HG02571 (cell line): Measurements from ENCODE around the gene C10orf105.

Experiments
- ATAC-seq: cut with Tn5 transposase; IDR thresholded peaks from one replicate; pipeline ENCODE4 v1.9.1; 2021; ENCODE audit warnings: mild to moderate bottlenecking, moderate library complexity; ENCODE audit not compliant: unreplicated experiment

The C10orf105 gene, protein sequence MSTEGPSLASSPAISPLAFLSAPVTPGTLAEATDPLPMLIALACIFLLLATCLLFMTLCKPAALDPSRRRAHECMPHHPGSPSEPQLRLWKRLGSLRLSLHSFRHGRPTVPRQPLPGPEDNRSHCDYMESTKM

DNA sequence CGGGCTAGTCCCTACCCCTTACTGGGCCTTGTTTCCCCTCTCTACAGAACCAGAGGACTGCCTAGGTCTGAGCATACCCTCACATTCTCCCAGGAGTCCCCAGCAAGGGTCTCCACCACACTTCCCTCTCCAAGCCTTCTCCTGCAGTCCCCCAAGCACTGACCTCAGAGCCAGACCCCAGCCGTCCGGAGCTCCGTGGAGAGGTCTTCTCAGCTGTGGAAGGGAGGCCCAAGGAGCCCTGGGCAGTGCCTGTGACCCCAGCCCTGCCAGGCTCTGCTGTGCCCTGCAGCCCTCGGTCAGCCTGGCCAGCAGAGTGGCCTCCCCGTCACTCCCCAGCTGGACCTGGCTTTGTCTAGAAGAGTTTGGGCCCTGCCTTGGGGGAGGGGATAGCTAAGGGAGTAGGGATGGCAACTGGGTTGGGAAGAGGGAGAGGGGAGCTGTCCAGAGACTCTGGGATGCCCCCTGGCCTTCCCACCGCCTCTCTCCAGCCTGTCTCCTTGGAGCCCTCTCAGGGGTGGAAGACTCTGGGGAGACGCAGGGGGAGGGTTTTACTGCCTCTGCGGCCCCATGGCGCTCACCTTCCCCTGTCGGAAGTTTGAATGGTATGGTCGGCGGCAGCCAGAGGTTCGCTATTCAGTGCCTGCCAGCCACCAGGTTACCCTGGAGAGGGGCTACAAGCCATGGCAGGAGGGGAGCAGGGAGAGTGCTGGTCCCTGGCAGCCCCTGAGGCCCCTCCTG lies at the start of gene C10orf105:
Gene C10orf105 (minus strand): TSS at position 315 of the 738 bp plus-strand sequence. CDS start 3,441 bp downstream, outside the sequence.
- no peak for ATAC-seq

DNA sequence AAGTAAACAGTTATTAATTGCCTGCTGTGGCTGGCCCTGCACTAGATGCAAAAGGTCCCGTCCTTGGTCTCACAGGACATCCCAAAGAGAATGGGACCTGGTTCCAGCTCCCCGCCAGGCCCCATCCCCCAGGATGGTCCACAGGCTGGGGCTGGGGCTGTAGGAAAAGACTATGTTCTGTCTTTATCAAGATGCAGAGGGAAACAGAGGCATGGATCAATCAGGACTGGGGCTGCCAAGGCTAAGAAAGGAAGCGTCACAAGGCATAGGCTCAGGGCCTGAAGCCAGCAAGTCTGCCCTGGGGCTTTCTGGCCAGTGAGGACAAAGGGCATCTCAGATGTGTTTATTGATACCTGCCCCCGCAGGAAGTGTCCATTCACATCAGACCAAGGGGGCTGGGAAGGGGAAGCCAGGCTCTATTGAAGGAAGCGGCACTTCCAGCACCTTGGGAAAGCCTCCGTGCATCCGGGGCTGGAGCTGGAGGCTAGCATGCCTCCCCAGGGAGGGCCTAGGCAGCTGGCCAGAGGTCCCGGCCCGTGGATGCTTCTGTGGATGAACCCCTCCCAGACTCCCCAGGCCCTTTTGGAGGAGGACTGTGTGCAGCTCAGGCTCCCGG lies 48.0 kb upstream of the C10orf105 start:
- no peak for ATAC-seq

DNA sequence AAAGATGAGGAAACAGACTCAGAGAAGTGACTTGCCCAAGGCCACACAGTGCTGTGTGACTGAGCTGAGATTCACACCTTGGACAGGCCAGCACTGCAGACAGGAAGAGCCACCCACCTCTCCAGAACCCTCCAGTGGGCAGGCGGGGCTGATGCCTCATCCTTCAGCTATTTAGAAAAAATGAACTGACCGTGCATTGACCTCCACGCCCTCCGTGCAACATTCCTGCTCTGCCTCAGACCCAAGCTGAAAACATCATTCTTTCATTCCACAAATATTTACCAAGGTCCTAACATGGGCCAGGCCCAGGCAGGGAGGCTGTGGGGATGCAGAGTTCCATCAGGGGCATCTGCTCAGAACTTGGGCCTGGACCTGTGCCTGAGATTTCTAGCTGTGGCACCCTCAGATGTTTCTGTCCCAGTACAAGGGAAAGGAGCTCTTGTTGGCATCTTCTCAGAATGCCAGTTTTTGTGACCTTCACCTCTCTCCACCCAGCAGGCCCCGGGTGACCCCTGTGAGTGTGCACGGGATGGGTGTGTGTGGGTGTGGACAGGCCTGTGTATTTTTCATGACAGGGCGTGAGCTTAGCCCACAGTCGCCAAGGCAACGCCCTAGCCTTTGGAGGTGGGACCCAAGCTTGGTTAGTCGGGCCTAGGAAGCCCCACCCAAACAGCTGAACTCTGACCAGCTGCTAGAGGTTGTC lies 47.3 kb upstream of the C10orf105 start:
- ATAC-seq = no peak

DNA sequence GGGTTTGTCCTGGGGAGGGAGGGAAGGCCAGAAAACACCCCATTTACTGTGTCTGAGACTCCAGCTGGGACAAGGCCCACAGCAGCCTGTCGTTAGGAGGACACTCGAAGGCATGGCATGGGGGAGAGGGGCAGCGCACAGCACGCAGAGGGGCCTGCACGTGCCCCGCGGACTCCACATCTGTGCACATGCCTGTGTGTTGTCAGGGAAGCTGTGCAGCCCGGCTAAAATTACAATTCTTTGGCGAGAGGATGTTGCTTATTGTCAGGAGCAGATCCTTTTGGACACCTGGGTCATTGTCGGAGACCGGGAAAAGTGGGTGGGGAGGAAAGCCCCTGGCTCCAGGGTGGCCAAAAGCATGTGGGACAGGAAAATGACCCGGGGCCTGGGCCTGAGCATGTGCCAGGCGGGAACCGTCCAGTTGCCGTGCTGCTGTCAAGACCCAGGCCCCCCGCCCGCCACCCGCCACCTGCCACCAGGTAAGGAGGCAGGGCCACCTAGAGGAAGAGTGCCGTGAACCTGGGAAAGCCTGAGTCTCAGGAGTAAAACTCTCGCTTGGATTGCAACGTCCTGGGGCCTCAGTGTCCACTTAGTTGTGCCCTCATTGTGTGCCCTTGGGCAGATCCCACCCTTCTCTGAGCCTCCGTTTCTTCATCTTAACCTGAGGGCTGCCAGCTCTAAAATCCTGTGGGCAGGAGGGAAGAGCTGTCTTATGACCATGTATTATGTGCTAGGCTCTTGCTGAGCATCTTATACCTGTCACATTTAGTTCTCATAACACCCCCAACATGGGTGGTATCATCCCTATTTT lies 46.5 kb upstream of the C10orf105 start:
- ATAC-seq = no peak

DNA sequence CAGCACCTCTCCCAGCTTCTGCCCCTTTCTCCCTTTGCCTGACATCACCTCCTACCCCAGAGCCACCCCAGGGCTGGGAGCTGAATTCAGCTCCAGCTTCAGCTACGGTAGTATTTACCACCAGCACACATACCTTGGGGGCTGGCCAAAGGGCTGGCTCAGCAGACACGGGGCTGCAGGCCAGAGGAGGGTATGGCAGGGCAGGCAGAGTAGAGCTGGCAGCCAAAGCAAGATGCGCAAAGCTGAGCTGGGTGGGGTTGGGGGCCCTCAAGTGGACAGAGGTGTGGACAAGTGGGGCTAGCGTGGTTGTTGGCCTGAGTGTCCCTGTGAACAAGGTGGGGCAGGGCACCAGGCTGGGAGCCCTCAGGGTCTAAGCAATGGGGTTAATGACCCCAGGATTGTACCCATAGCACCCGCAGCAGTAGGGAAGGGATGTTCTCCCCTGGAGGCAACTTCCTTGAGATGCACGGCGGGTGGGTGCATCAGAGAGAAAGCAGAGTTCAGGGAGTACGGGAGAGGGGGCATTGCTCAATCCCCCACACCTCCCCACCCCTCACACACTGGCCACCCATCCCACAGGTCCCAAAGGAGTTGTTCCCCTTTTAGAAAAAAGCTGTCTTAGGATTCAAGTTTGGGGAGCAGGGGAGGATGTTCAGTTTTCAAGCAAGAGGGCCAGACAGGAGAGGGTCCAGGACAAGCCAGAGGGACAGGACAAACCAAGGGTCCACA lies 45.8 kb upstream of the C10orf105 start:
- ATAC-seq = no peak

DNA sequence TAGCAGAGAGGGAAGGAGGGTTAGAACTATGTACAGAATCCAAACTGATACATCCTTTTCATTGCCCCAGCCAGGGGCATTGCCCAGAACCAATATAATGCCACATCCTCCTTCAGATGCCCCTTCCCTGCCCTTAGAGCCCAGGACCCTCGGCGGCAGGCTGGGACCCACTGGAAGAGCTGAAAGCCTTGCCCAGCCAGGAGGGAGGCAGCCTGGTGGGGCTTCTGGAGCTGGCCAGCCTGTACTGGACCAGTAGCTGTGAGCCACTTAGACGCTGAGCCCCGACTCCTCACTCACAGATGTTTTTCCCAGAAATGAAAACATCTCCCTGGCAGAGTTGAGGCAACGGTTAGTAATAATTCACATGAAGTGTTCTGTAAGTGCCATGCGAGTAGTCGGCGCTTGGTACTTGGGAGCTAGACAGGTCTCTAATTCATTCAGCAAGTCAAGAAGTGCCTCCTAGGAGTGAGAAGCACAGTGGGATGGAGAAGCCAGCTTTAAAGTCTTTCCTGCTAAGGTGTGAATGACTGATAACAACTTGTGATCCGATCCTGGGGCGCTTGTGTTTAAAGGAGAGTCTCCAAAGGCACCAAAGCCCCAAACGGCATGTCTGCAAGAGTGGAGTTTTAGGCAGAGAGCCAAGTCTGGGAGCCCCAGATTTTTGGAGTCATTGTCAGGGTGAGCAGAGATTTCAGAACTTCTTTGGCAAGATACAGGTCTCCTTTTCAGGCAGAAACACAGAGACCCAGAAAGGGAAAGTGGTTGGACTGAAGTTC lies 44.0 kb upstream of the C10orf105 start:
- no peak for ATAC-seq

DNA sequence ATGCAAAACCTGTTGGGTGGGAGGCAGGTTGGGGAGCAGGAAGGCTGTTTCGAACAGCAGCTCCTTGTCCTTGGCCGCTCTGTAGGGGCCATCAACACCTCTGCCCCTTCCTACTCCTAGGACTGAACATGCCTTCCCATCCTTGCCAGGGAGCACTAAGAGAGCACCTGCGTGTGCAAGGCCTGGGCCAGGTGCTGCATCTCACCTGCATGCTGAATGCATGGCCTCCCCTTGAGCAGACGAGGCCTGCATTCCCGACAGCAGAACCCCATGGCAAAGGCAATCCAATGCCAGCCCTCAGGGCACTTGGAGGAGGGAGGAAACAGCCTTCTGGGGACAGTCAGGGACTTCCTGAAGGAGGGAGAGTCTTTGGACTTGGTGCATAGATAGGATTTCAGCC lies 42.7 kb upstream of the C10orf105 start:
- ATAC-seq = no peak

DNA sequence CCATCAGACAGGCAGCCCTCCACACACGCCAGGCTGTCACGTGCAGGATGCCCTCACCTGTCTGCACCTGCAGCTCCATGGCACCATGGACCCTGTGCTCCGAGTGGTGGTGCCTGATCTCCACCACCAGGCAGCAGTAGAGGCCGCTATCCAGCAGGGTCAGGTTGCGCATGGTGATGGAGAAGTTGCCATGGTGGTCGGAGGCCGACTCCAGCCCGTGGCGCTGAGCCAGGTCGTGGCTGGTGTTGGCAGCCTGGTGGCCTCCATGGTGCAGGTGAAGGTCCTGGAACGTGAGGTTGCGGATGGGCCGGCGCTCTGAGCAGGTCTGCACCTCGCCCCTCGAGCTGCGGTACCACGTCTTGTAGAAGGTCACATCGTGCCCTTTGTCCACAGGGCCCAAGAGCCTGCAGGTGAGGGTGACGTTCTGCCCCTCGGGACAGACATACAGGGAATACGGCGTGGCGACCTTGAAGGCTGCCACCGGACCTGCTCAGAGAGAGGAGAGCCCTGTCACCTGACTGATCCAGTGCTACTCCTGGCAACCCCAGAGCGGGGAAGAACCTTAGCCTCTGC lies 42.0 kb upstream of the C10orf105 start:
- no peak for ATAC-seq

DNA sequence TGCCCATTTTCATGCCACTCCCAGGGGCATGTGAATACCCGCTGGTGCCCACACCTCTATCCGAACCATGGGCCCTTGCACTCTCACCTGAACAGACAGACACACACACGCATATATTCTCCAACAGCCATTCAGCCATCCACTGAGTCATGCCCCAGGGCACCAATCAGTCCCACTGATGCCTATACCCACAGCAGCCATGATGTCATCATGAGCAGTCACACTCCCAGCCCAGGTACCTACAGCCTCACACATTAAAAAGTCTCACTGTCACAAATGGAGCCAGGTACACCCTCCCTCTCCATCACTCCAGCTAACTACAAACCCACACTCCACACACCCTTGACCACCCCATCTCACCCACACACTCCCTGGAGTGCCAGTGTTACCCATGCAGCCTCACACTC lies 41.5 kb upstream of the C10orf105 start:
- no peak for ATAC-seq

DNA sequence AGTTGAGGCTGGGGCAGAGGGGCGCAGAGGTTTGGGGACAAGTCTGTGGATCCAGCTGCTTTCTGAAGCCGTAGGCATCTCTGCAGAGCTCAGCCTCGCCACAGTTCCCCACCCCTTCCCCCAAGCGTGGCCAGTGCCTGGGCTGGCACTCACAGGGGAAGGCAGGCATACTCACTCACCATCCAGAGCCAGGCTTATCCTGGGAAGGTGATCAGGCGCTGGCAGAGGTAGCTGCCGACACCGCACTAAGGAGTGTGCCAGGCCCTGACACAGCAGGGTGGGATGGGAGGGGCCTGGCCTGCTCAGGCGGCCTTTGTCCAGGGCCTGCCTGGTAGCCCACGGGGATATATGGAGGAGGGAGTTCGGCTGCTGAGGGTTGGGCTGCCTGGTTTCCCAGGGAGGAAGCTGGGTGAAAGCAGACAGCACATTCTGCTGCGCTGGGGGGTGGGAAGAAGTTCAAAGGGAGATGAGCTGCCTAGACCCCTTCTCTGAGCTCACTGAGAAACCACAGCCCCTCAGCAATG lies 37.9 kb upstream of the C10orf105 start:
- ATAC-seq = no peak

DNA sequence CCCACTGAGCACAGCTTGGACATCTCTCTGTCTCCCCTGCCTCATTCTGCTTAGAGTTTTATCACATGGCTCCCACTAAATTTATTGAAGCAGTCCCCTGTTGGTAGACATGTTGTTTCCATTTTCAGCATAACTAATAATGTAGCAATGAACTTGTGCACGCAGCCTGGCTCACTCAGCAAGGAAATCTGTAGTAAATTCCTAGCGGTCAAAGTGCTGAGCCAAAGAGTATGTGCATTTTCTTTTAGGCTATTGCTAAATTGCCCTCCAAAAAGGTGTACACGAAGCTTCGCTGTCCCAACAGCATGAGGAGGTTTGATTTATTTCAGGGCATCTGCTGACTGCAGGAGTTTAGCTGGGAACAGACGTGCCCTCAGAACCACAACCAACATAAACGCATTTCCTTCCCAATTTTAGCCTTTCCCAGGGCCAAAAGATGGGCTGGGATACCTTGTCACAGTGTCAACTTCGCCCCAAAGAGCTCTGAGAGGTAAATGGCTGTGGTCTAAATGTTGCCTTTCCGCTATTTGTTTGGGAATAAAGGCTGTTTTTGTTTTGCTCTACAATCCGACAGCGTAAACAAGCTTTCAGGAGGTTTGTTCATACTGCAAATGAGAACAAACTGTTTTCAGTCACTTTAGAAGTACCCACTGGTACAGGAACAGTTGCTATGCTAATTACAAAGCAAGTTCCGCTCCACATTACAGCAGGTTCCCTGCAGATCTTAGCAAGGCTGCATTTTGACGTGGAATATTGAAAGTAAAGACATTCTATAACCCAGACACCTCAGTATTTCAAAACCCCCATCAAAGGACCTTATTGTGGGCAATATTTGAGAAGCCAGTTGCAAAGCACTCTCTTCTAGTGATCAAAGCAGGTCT lies 37.0 kb upstream of the C10orf105 start:
- no peak for ATAC-seq

DNA sequence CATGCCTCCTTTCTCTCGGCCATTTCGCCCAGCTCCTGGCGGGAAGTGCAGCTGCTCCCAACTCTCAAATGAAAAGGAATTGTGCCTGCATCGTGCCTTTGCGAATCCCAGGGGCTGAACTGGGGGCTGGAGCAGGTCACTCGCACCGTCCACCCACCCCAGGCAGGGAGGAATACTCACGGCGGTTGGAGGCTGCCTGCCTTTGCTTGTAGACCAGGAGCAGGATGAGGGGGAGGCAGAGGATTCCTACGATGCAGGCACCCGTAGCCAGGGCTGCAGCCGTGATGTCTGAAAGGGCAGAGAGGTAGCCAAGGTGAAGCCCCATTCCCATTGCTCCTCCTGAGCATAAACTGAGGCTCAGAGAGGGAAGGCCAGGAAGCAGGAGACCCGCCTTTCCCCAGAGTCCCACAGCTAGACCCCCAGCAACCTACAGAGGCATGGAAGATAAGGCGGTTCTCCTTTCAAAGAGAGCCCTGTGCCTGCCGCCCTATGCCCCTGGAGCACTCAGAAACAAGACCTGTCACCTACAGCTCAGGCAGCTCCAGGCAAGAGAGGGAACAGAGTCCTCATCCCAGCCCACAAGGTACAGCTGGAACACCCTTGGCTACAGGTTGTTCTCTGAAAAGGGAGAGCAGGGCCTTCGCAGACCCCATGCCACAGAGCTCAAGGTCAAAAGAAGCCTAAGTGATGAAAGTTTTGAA lies 35.8 kb upstream of the C10orf105 start:
- ATAC-seq = no peak

DNA sequence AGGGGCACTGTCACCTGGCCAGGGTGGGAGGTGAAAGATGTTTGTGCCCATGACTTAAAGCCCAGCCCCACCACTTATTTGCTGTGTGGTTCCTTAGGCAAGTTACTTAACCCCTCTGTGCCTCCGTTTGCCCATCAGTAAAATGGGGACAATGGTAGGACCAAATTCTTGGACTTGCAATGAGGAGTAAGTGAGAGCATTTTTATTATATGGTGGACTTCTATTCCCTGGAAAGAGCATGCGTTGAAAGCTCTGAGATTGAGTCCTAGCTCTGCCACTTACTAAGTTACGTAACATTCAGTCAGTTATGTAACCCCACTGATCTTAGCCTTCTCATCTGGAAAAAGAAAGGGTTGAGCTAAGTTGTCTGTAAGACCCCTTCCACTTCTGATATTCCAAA lies 35.0 kb upstream of the C10orf105 start:
- ATAC-seq = no peak

DNA sequence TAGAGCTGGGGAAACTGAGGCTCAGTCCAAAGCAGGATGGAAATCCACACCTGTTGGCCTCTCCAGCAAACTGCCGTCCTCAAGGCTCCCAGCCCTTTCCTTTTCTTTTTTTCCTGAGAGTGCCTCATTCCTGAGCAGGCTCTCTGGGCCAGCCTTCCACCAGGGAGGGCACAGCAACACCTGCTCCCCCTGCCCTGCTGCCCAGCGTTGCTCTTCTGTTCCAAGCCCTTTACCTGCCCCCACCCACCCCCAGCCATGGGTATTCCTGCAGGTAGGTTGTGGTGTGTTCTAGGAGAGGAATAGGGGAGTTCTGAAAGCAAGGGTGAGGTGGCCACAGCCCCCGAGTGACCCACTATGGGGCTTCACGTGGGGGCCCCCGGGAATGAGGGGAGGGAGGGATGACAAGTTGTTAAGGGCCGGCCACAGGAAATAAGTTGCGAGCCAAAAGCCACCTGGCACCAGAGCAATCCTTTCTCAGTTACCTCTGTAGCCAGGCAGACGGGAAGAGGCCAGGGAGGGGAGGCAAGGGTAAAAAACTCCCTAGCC lies 34.5 kb upstream of the C10orf105 start:
- no peak for ATAC-seq

DNA sequence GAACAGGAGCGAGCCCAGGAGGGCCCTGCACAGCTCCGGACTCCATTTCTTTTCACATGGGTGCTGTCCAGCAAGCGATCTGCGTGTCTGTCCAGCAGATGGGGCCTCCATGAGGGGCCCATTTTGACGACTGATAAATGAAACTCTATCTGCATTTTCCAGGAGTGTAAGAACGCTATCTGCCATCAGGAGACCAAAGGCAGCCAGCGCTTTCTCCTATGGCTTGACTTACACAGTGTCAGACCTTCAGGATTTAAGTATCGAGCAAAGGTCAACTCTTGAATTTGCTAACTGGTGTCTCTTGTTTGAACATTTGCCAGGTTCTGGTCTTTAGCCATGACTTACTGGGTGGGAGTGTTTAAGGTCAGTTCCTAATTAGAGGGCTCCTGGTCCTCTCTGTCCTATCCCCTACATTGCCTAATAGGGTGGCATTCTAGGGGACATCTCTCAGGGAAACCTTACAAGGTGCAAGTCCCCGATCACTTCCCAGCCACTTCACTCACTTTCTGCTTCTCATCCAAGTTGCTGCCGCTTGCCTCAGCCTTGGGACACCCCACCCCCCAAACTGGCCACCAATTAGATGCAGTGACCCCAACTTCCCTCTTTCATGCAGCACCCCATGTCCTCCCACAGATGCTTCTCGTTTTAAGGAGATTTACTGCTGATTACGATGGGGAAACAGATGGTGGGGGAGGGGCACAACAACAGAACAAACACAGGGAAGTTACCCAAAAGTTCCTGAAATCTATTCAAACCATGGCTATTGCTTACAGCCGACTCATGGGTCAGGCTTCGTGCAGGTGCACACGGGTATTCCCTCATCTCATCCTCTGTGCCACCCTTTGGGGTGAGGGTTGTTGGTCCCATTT lies 33.7 kb upstream of the C10orf105 start:
- no peak for ATAC-seq
